K562 (cell line): ENCODE data around the gene ERAL1. TPM values are rescaled to one million over a fixed set of nuclear protein-coding genes. Genes with fewer than 3 reads are reported as not detected.

ENCODE experiments used
- ATAC-seq: fragments of 200-7000 bp; cut with Tn5 transposase; 3 replicates; pipeline ENCODE4 v1.9.1; 2020; ENCODE audit warnings: moderate library complexity
- BruUV-seq: library from RNA; stranded (reverse); fragments of 400-500 nt; replicated peaks from 2 replicates; lab custom pipeline; 2021; lab: Mats Ljungman, UMichigan
- CTCF ChIA-PET: fragments of 300-600 bp; formaldehyde crosslinking; extraction: SDS; loops from one replicate; lab custom pipeline; 2021; ENCODE audit warnings: low intra/inter-chr PET ratio; lab: Yijun Ruan, JAX
- POLR2A ChIA-PET: fragments of 300-600, 350-650 bp; sonication (Branson Sonifier 250); formaldehyde crosslinking; extraction: SDS; loops from one replicate; lab custom pipeline; 2021; ENCODE audit warnings: antibody characterized with exemption, inconsistent platforms; lab: Yijun Ruan, JAX
- DNase-seq, 4 experiments: peaks; one replicate each; pipeline versions ENCODE4 v3.0.0 to v3.0.0-alpha.2; 2011 to 2018; ENCODE audit warnings: low spot score in 3 of 4, mixed read lengths in 3 of 4; ENCODE audit errors: extremely low read depth in 1 of 4
- FAIRE-seq: peaks from 2 replicates; lab custom pipeline; 2011; peaks lifted over from hg19 to GRCh38; lab: Jason Lieb, UNC
- H2AFZ ChIP-seq: 2 replicates; pipeline ENCODE4 v1.6.0; 2011; ENCODE audit warnings: low read depth, low read length, control low read depth, inconsistent platforms
- H3K27ac ChIP-seq: fragments of 200-600 bp; 3 replicates; pipeline ENCODE4 v1.8.0; 2011; ENCODE audit warnings: low read depth, mild to moderate bottlenecking, control low read depth, inconsistent platforms, low read length, moderate library complexity, mixed read lengths; ENCODE audit errors: extremely low read depth
- H3K27me3 ChIP-seq, 2 experiments: fragments of 300-600 bp in 1 of 2; 2 replicates in 1 of 2; 3 replicates in 1 of 2; pipeline versions ENCODE4 v1.6.0 to v1.8.0; 2011; ENCODE audit warnings: inconsistent platforms in 2 of 2, low read length in 2 of 2, mild to moderate bottlenecking in 1 of 2, mixed read lengths in 1 of 2, moderate library complexity in 1 of 2; ENCODE audit not compliant: control insufficient read depth in 2 of 2, insufficient read depth in 2 of 2
- H3K36me3 ChIP-seq: fragments of 300-600 bp; 3 replicates; pipeline ENCODE4 v1.8.0; 2011; ENCODE audit warnings: mild to moderate bottlenecking, low read length, inconsistent platforms; ENCODE audit not compliant: control insufficient read depth, insufficient read depth
- H3K4me1 ChIP-seq, 2 experiments: fragments of 200-600 bp in 1 of 2; replicated peaks in 1 of 2; 2 replicates in 1 of 2; 3 replicates in 1 of 2; pipeline versions ENCODE4 v1.5.1 to v1.8.0; 2011; ENCODE audit warnings: inconsistent platforms in 2 of 2, low read length in 2 of 2, mild to moderate bottlenecking in 1 of 2, mixed read lengths in 1 of 2, moderate library complexity in 1 of 2; ENCODE audit not compliant: control insufficient read depth in 2 of 2, insufficient read depth in 2 of 2
- H3K4me2 ChIP-seq: 2 replicates; pipeline ENCODE4 v1.6.1; 2011; ENCODE audit warnings: low read length, control low read depth, inconsistent platforms, mixed read lengths; ENCODE audit not compliant: insufficient read depth
- H3K4me3 ChIP-seq: fragments of 200-600 bp; sonication (generic), shearing (Covaris generic); 2 replicates; pipeline ENCODE4 v1.5.1; 2016; ENCODE audit warnings: control low read depth, inconsistent platforms
- H3K79me2 ChIP-seq: fragments of 200-600 bp; 3 replicates; pipeline ENCODE4 v1.8.0; 2011; ENCODE audit warnings: low read length, inconsistent platforms; ENCODE audit not compliant: control insufficient read depth, insufficient read depth
- H3K9ac ChIP-seq, 2 experiments: 2 replicates each; pipeline versions ENCODE4 v1.6.0 to v1.6.1; 2011; ENCODE audit warnings: low read depth in 2 of 2, low read length in 2 of 2, control low read depth in 1 of 2, inconsistent platforms in 1 of 2, mild to moderate bottlenecking in 1 of 2, mixed read lengths in 1 of 2; ENCODE audit not compliant: insufficient read depth in 1 of 2
- H3K9me1 ChIP-seq: one replicate; pipeline ENCODE4 v1.6.0; 2011; ENCODE audit warnings: inconsistent platforms, mild to moderate bottlenecking, low read length, moderate library complexity; ENCODE audit not compliant: control insufficient read depth, insufficient read depth
- H3K9me3 ChIP-seq: replicated peaks from 2 replicates; pipeline ENCODE4 v1.5.1; 2011; ENCODE audit warnings: low read depth, low read length, inconsistent platforms; ENCODE audit not compliant: control insufficient read depth, insufficient read depth
- H4K20me1 ChIP-seq: replicated peaks from 2 replicates; pipeline ENCODE4 v1.6.1; 2011; ENCODE audit warnings: low read length, inconsistent platforms, mixed read lengths; ENCODE audit not compliant: control insufficient read depth, insufficient read depth
- ATF3 ChIP-seq, 2 experiments: fragments of 450-650 bp in 1 of 2; sonication (generic) in 1 of 2; formaldehyde crosslinking in 1 of 2; IDR thresholded peaks in 1 of 2; conservative IDR thresholded peaks in 1 of 2; 2 replicates each; pipeline versions ENCODE4 v1.6.1 to v1.8.1; 2016 to 2023; ENCODE audit warnings: mild to moderate bottlenecking in 2 of 2, moderate library complexity in 2 of 2, inconsistent platforms in 1 of 2, missing genetic modification reagents in 1 of 2
- FOSL1 ChIP-seq: fragments of 200-800 bp; sonication (Bioruptor generic); conservative IDR thresholded peaks from 2 replicates; pipeline ENCODE4 v1.6.1; 2016; ENCODE audit warnings: missing genetic modification characterization, missing compliant biosample characterization
- GTF2E2 ChIP-seq: fragments of 200-800 bp; sonication (Bioruptor generic); IDR thresholded peaks from 2 replicates; pipeline ENCODE4 v1.6.1; 2016; ENCODE audit warnings: missing genetic modification characterization, missing compliant biosample characterization
- NFE2L1 ChIP-seq: fragments of 450-650 bp; IDR thresholded peaks from 2 replicates; pipeline ENCODE4 v1.6.1; 2016; ENCODE audit warnings: missing genetic modification characterization, low read depth, mild to moderate bottlenecking, missing compliant biosample characterization, moderate library complexity, borderline replicate concordance
- RBM17 ChIP-seq: fragments of 200-400 bp; formaldehyde crosslinking; IDR thresholded peaks from 2 replicates; pipeline ENCODE4 v1.6.1; 2017; ENCODE audit warnings: low read depth, mild to moderate bottlenecking, low read length, borderline replicate concordance
- RBM39 ChIP-seq: fragments of 200-400 bp; formaldehyde crosslinking; optimal IDR thresholded peaks from 2 replicates; pipeline ENCODE3; 2018; ENCODE audit warnings: low read depth, low read length
- RNF2 ChIP-seq: sonication (generic); IDR thresholded peaks from 2 replicates; pipeline ENCODE4 v1.6.1; 2016
- WGBS: fragments of 100-300 bp; shearing (Covaris generic); methylation state at CpG from one replicate; pipeline ENCODE4 v1.1.6; 2016; ENCODE audit warnings: low coverage, mixed read lengths; ENCODE audit not compliant: insufficient coverage; ENCODE audit errors: missing lambda C conversion rate; 5-methylcytosine and 5-hydroxymethylcytosine counted together
- in situ Hi-C: fragments of 300-500 bp; cut with MboI; formaldehyde crosslinking; loops from 4 replicates; pipeline ENCODE4 v1.15.0; 2018; ENCODE audit warnings: inconsistent platforms, mixed read lengths
- intact Hi-C: fragments of 100-400 bp; cut with micrococcal nuclease; formaldehyde crosslinking; loops from 2 replicates; pipeline ENCODE4 v1.14.2; 2022
- polyA plus RNA-seq, 8 experiments: library from polyadenylated mRNA; depleted of rRNA in 4 of 8; stranded (reverse) in 5 of 8; unstranded in 3 of 8; fragments of >200 nt; fragmentation: Nextera tagmentation in 2 of 8; fragmentation: Illumina TruSeq in 1 of 8; extraction: Ambion mirVana in 2 of 8; extraction: Trizol in 1 of 8; gene quantifications; 2 replicates each; pipeline versions ENCODE4 v1.2.1 to v1.2.3, GENCODE V29; 2011 to 2014; ENCODE audit warnings: inconsistent platforms in 1 of 8, missing spikeins in 1 of 8
- total RNA-seq, 7 experiments: library from RNA; depleted of rRNA in 6 of 7; stranded (reverse); fragments of >200 nt in 6 of 7; fragmentation: Illumina TruSeq in 2 of 7; extraction: Trizol in 2 of 7; gene quantifications; 2 replicates each; pipeline versions ENCODE4 v1.2.1 to v1.2.3, GENCODE V29; 2011 to 2021; ENCODE audit warnings: low replicate concordance in 1 of 7

ERAL1 gene
- total and polyA plus RNA-seq, 9 of the 15 experiments (the other 6 are each of a cell fraction or from before 2014, with no cell fraction given), result 37.5 to 351 (median 106) TPM

GRCh38 chr17:28908640-28909167 is 53.9 kb downstream of the ERAL1 start:
- Histone ChIP-seq H3K4me3 (no peak overlapping the region), H3K9me1 (peaks cover 5% of the 10 kb centered on the region)
- 0 out of 2 replicates have a peak, but pooled peaks have one; percentile 2 for TF ChIP-seq NFE2L1 (tag)
- peak; percentile 39; the same call in 1 of the 2 replicates for TF ChIP-seq FOSL1 (tag)
- no peak for TF ChIP-seq RBM39
- TF ChIP-seq GTF2E2, result no peak
- TF ChIP-seq ATF3 (IDR thresholded peaks at IDR 0.05), result peak; percentile 55
- no peak for TF ChIP-seq ATF3 (CRISPR knock-in tag; conservative IDR thresholded peaks at IDR 0.05)
- TF ChIP-seq RNF2, result no peak
- no peak for TF ChIP-seq RBM17
- TF ChIP-seq, all 486 proteins: peak for 3
- ChIA-PET CTCF (no interaction called here), POLR2A (interaction anchor here (0.7 to 4.3 kb wide), 16 partner anchors 10 to 307 kb away, joined by 3 to 36 read pairs (median 4); partner anchors contain the start of genes FLOT2, RPL23A and TLCD1)
- ATAC-seq (no peak), DNase-seq (no peak), FAIRE-seq (no peak)
- Histone ChIP-seq H3K9ac (peak overlapping the region in 1 of 2 experiments; percentile 40; a peak in 1 of 4 replicates), H3K27me3 (no peaks in the 10 kb centered on the region), H4K20me1 (peaks cover 11% of the 10 kb centered on the region), H2AFZ (no peak overlapping the region), H3K4me2 (no peak overlapping the region), H3K79me2 (peaks cover 5% of the 10 kb centered on the region; the same call in 1 of the 3 replicates), H3K27ac (no peak overlapping the region; the same call in 2 of the 3 replicates), H3K9me3 (no peaks in the 10 kb centered on the region), H3K4me1 (peaks cover 60 to 69% of the 10 kb centered on the region in 2 experiments), H3K36me3 (peaks cover 84% of the 10 kb centered on the region)
- no TSS peak for BruUV-seq
- intact Hi-C loops, result loop anchor here (10.0 kb wide), 1 partner anchor 314 kb away; the partner anchor contains the start of gene SPAG5
- WGBS, result 77% methylated on average over 6 of the region's 6 CpGs
- in situ Hi-C loops, result no loop called here
